Heart left ventricle (tissue), 16 donors: ENCODE data around the gene C2CD3. TPM values are rescaled to one million over a fixed set of nuclear protein-coding genes. Genes with fewer than 3 reads are reported as not detected.

Experiments used
- ATAC-seq, 4 donors: fragments of 200-7000 bp; cut with Tn5 transposase; one replicate each; pipeline ENCODE4 v1.9.1; 2020 to 2022; ENCODE audit warnings: moderate library complexity in 4 of 4, mild to moderate bottlenecking in 3 of 4, moderate number of reproducible peaks in 1 of 4
- DNase-seq, 5 donors: peaks; one replicate each; pipeline ENCODE4 v3.0.0-alpha.2; 2020
- H3K27ac ChIP-seq, 12 donors: fragments of 200-600 bp; sonication (generic) in 4 of 12; one replicate each; pipeline versions ENCODE4 v1.5.0 to v1.8.0; 2016 to 2022; ENCODE audit warnings: mild to moderate bottlenecking in 2 of 12
- H3K27me3 ChIP-seq, 9 donors: fragments of 200-600 bp; sonication (generic) in 2 of 9; one replicate each; pipeline versions ENCODE4 v1.5.1 to v1.8.0; 2016 to 2022; ENCODE audit warnings: mild to moderate bottlenecking in 3 of 9
- H3K36me3 ChIP-seq, 9 donors: fragments of 200-600 bp; sonication (generic) in 2 of 9; one replicate each; pipeline versions ENCODE4 v1.5.0 to v1.8.0; 2018 to 2022; ENCODE audit warnings: mild to moderate bottlenecking in 2 of 9
- H3K4me1 ChIP-seq, 12 donors: fragments of 200-600 bp; sonication (generic) in 4 of 12; one replicate each; pipeline versions ENCODE4 v1.5.0 to v1.8.0; 2016 to 2022; ENCODE audit warnings: mild to moderate bottlenecking in 3 of 12
- H3K4me3 ChIP-seq, 12 donors: fragments of 200-600 bp; sonication (generic) in 4 of 12; one replicate each; pipeline versions ENCODE4 v1.5.0 to v1.8.0; 2017 to 2022; ENCODE audit warnings: mild to moderate bottlenecking in 9 of 12, moderate library complexity in 4 of 12
- H3K9me3 ChIP-seq, 12 donors: fragments of 200-600 bp; sonication (generic) in 4 of 12; one replicate each; pipeline versions ENCODE4 v1.5.0 to v1.8.0; 2016 to 2022; ENCODE audit warnings: mild to moderate bottlenecking in 1 of 12
- CTCF ChIP-seq, 12 donors: fragments of 200-600 bp; sonication (generic) in 4 of 12; IDR thresholded peaks; one replicate each; pipeline versions ENCODE4 v1.5.0 to v1.8.0; 2018 to 2022; ENCODE audit warnings: antibody characterized with exemption in 12 of 12, mild to moderate bottlenecking in 5 of 12
- POLR2A ChIP-seq, 2 donors: fragments of 450-650 bp; IDR thresholded peaks; one replicate each; pipeline ENCODE4 v1.6.1; 2017; ENCODE audit warnings: antibody characterized with exemption in 2 of 2, mild to moderate bottlenecking in 2 of 2, moderate library complexity in 2 of 2
- WGBS, 4 donors: extraction: QIAGEN DNeasy Blood & Tissue Kit in 2 of 4; methylation state at CpG; one replicate each; pipeline versions ENCODE4 v1.1.5 to v1.1.7; 2013 to 2018; 5-methylcytosine and 5-hydroxymethylcytosine counted together
- intact Hi-C, 10 donors: fragments of 100-400 bp; cut with DNase I; formaldehyde crosslinking; loops; one replicate each; pipeline versions ENCODE4 v1.11.1 to v1.14.2; 2022
- polyA plus RNA-seq, 2 donors: library from polyadenylated mRNA; stranded (reverse); fragments of 200-250 nt; gene quantifications; one replicate each; pipeline ENCODE4 v1.2.3, GENCODE V29; 2013
- total RNA-seq, 9 donors: library from RNA; depleted of rRNA in 2 of 9; stranded (reverse); fragments of >200 nt in 2 of 9; fragmentation: NEBNext Ultra II Directional in 3 of 9; extraction: Animal tissue kit (Norgen Biotek cat#: 25700) in 3 of 9; gene quantifications; one replicate each; pipeline versions ENCODE4 v1.1.0 to v1.2.4, GENCODE V29; 2016 to 2023
- donor health status: ischemic (EF 13 %, LVEDD 7.1; RV severe dilation, severe dysfunction).
- donor health status: healthy with polysubstance abuse.
- donor health status: DM: no; HTN: yes; CAD: no.
- donor health status: DM: no; HTN: no; CAD: no.
- donor health status: ischemic (EF 25% LVEDD 6.9; RV normal size, moderate dysfunction).
- donor health status: ischemic (EF 25% LVEDD 5.7; RV mildly dilated, moderate dysfunction).
- donor health status: healthy.
- donor health status: DM: yes; HTN: yes; CAD: no.
- donor health status: ischemic (EF 35%, LVEDD 5.7; RV mildly dilated, moderate dysfunction).
- donor health status: nonischemic (EF 11% LVEDD 7.7; RV severe dilation, severe dysfunction).
- donor health status: DM: yes; HTN: yes; CAD: no.
- donor health status: PGD.
- donor health status: ischemic (EF 29% LVEDD 5.4; RV normal size, mild dysfunction).
- donor health status: nonischemic (EF 23%, LVEDD 6.1; RV moderate dilation, normal function).

The C2CD3 gene
- total and polyA plus RNA-seq, 11 donors: 6.5 to 18.7 (median 12.5) TPM

- peaks cover 0 to 31% (median 18%) of the 10 kb centered on the region in 9 donors for H3K36me3 ChIP-seq
- H3K27me3 ChIP-seq: no peaks in the 10 kb centered on the region
- no peak for ATAC-seq
- no peaks in the 10 kb centered on the region for H3K9me3 ChIP-seq
- WGBS, 4 donors: 91 to 95% (median 94%) methylated on average over 13 of the region's 13 CpGs
- intact Hi-C loops: no loop called here
- no peak overlapping the region for H3K4me3 ChIP-seq
- H3K4me1 ChIP-seq: peaks cover 0 to 16% (median 0%) of the 10 kb centered on the region in 12 donors
- DNase-seq: no peak
- H3K27ac ChIP-seq: no peak overlapping the region
- no peak for TF ChIP-seq CTCF (IDR thresholded peaks at IDR 0.05)
Measured at GRCh38 chr11:73998846-73999575, 171.8 kb downstream of the C2CD3 start.

- no peak overlapping the region for H3K27ac ChIP-seq
- intact Hi-C loops: no loop called here
- DNase-seq: no peak
Measured at GRCh38 chr11:73997120-73997770, 173.6 kb downstream of the C2CD3 start.

GRCh38 chr11:73996161-73996747, 174.5 kb downstream of the C2CD3 start:
- no peaks in the 10 kb centered on the region for H3K27me3 ChIP-seq
- TF ChIP-seq CTCF (IDR thresholded peaks at IDR 0.05) (no peak), POLR2A (IDR thresholded peaks at IDR 0.05) (no peak)
- intact Hi-C loops: no loop called here
- H3K27ac ChIP-seq: peak overlapping the region in 1 of 12 donors; percentile 79
- peaks cover 0 to 8% (median 0%) of the 10 kb centered on the region in 9 donors for H3K36me3 ChIP-seq
- no peaks in the 10 kb centered on the region for H3K9me3 ChIP-seq
- peaks cover 0 to 16% (median 0%) of the 10 kb centered on the region in 12 donors for H3K4me1 ChIP-seq
- no peak overlapping the region for H3K4me3 ChIP-seq
- no peak for ATAC-seq
- 87 to 96% (median 94%) methylated on average over 4 of the region's 4 CpGs for WGBS, 4 donors
- no peak for DNase-seq

More at GRCh38 chr11:73997120-73997770, 173.6 kb downstream of the C2CD3 start:
- TF ChIP-seq CTCF (IDR thresholded peaks at IDR 0.05) (no peak), POLR2A (IDR thresholded peaks at IDR 0.05) (no peak)
- 81 to 88% (median 84%) methylated on average over 6 of the region's 6 CpGs for WGBS, 4 donors
- peaks cover 0 to 16% (median 0%) of the 10 kb centered on the region in 12 donors for H3K4me1 ChIP-seq
- H3K9me3 ChIP-seq: no peaks in the 10 kb centered on the region
- no peak for ATAC-seq
- H3K36me3 ChIP-seq: peaks cover 0 to 16% (median 2%) of the 10 kb centered on the region in 9 donors
- no peak overlapping the region for H3K4me3 ChIP-seq
- no peaks in the 10 kb centered on the region for H3K27me3 ChIP-seq

GRCh38 chr11:73995731-73996130, 175.1 kb downstream of the C2CD3 start:
- H3K4me3 ChIP-seq: no peak overlapping the region
- no peaks in the 10 kb centered on the region for H3K9me3 ChIP-seq
- intact Hi-C loops: no loop called here
- H3K4me1 ChIP-seq: peaks cover 0 to 16% (median 0%) of the 10 kb centered on the region in 12 donors
- H3K27me3 ChIP-seq: no peaks in the 10 kb centered on the region
- H3K36me3 ChIP-seq: peaks cover 0 to 3% (median 0%) of the 10 kb centered on the region in 9 donors
- 74 to 82% (median 77%) methylated on average over 2 of the region's 2 CpGs for WGBS, 4 donors
- TF ChIP-seq POLR2A (IDR thresholded peaks at IDR 0.05) (no peak), CTCF (IDR thresholded peaks at IDR 0.05) (no peak)
- no peak for ATAC-seq
- no peak for DNase-seq
- H3K27ac ChIP-seq: peak overlapping the region in 1 of 12 donors; percentile 79
